Femur (tissue), 1 donor: Measurements from ENCODE around the gene KLF3.
A peak's percentile ranks its signal among the peaks of the same experiment; 100 is the strongest.

Experiments
- DNase-seq: peaks from one replicate; pipeline ENCODE4 v3.0.0-alpha.2; 2017

KLF3 gene

DNA sequence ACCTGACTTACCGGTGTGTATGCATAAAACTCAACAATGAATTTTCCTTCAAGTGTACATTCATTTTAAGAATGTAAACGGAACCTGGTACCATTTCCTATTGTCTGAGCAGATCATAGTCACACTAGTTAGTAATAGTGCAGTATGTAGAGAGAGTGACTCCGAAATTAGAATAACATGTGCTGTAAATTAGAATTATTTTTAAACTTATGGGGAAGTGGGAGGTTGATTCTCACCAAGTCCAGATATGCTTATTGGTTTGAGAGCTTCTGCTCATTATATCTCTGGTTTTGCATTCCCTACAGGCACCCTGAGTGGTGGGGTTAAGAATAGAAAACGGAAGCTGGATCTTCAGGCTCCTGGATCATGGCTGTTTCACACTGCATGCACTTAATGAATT is 39.6 kb downstream of the KLF3 start:
- no peak for DNase-seq

DNA sequence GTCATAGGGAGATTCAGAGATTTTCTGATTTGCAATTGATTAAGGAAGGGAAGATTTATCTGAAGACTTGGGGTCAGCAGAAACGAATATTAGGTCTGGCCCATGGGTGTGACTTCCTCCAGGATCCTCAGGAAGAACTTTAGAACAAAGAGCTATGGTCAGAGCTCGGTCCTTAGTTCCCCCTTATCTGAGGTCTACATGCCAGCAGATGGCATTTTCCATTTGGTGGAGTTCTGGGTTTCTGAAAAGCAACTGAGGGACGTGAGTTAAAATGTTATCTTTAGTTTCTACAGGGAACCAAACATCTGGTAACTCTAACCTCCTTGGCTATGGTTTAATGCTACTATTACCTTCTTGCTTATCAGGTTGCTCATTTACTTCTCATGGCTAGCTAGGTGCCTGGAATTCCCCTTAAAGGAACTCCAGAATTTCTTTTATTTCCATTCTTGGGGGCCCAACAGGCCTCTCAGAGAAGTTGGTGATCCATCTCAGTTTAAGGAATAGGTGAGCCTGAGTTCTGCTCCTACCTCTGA is 40.7 kb downstream of the KLF3 start:
- no peak for DNase-seq

DNA sequence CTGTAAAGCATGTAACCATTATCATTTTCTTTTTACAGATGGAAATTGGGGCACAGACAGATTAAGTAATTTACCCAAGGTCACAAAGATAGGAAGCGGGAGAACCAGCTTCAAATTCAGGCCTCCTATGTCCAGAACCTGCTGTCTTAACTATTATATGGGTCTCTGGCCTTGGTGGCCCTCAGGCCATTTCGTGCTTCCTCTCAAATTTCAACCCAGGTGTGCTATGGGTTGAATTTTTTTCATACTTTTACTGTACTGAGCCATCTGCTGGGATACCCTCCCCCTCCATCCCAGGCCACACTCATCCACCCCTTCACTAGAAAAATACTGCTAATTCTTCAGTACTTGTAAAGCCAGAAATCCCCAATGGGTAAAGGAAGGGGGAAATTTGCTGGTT is 42.3 kb downstream of the KLF3 start:
- DNase-seq, result no peak

DNA sequence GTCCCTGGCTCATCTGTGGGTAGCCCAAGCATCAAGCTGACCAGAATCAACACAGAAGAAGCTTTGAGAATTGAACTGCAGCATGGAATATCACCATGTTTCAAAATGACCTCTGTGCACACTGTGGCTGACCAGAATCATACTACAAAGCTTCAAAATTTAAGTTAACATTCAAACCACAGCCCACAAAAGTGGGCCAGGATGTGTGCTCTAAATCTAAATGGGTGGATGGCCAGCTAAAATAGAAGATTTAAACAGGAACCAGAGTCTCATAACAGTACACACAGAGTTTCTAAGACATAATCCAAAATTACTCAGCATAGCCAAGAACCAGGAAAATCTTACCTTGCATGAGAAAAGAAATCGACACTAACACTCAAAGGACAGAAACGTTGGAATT is 46.1 kb downstream of the KLF3 start:
- DNase-seq, result no peak

DNA sequence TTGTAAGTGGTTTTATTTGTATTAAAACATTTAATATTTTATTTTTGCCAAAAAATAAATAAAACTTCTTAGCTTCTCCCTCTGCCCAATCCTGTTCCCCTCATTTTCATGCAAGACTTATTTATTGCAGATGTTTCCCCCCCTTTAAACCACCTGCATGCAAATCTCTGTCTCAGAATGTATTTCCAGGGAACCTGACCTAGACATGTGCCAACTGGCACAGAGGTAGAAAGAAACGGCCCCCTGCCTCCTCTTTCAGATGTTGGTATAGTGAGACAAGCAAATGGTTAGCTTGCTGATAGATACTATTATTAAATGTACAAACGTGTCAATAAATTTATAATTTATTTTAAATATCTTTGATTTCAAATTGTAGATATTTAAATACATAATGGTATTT is 47.1 kb downstream of the KLF3 start:
- no peak for DNase-seq

DNA sequence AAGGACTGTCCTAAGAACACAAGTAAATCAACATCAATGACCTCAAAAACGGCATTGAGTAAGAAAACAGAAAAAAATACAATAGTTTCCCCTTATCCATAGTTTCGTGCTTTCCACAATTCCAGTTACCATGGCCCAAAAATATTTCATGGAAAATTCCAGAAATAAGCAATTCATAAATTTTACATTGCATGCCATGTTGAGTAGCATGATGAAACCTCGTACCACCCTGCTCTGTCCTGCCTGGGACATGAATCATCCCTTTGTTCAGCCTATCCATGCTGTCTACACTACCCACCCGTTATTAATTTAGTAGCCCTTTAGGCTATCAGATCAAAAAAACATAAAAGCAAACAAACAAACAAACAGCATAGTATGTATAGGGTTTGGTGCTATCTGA is 51.1 kb downstream of the KLF3 start:
- no peak for DNase-seq

DNA sequence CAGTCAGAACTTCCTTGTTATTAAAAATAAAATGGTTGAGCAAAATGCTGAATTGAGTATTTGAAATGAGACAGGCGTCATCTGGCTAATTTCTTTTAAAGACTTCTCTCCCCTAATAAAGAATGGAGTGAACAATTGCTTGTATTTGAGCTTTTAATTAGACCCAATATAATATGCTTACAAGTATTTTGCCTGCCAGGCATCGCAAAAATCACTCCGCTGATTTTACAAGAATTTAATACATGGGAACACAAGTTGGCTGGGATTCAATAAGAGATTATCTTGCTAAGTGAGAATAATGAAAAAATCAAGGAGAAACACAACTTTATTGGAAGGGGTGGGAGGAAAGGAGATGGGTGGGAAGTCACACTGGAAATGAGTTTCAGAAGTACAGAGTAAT is 52.3 kb downstream of the KLF3 start:
- DNase-seq, result no peak

DNA sequence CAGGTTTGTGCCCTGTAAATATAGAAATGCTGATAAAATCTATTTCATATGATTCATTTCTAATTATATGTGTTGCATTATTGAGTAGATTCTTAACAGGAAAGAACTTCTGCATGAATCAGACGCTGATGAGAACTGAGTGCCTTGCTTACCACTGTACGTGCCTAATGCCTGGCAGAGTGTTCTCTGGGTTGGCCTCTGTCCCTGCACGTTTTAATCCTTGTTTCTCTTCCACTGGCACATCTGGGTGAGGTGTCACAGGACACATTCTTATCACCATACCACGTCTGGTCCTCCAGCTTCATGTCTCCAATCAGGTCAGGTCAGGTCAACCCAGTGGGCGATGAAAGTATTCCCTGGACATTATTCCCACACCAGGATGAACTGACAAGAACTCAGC is 53.6 kb downstream of the KLF3 start:
- no peak for DNase-seq

DNA sequence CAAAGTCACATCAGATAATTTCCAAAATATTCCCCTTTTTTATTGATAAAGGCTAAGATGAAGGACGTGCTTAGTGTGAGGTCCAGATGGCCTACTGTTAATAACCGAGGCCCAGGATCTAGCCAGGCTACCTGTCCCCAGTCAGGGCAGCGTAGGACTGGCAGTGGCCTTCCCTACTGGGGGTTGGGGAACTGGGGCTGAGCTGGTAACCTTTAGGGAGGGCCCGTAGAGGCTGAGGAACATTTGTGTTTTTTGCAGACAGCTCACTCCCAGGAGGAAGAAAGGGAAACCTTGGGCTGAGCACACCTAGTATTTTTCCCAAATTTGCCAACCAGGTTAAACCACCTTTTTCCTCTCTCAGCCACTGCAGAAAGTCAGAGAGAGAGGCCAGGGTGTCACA is 59.1 kb downstream of the KLF3 start:
- no peak for DNase-seq

DNA sequence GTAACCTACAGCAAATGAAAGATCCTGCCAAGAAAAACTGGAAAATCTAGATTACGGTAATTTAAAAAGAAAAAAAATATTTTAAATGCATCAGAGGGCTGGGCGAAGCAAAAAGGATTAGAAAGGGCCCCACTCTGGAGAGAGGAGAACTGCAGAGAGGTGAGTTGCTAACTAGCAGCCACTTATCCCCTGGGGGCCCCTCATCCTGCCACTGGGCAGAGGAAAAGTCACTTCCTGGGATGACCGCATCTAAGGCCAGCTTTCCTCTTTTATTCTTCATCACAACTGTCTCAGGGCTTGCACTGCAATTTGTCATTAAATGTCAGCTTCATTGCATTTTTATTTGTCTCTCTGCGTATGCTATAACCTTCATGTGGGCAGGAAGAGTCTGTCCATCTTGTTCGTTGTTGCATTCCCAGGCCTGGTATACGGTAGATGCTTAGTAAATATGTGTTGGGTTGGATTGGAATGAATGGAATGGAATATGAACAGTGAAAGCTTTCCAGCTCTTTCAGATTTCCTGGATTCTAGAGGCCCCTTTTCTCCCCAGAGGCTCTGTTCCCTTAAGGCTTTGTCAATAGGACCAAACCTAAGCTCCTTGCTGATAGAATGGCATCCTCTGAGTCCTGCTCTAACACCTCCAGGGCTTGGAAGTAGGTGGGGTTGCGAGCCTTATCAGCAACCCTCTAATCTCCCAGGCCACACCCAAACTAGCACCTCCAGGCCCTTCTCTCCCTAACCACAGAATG is 59.9 kb downstream of the KLF3 start:
- no peak for DNase-seq

DNA sequence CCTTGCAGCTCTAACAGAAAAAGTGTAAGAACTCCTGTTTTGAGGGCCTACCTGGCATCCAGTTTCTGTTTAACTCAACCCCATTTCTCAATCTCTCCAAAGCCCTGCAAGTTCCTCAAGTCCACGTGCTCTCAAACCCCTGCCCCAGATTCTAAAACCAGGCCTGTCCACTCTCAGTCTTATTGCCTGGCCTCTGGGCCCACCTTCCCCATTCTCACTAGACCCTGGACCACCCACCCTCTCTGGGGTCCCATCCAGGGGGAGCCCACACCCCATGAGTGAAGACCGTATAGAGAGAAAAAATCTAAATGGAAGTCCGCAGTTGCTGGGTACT is 60.4 kb downstream of the KLF3 start:
- DNase-seq, result no peak

DNA sequence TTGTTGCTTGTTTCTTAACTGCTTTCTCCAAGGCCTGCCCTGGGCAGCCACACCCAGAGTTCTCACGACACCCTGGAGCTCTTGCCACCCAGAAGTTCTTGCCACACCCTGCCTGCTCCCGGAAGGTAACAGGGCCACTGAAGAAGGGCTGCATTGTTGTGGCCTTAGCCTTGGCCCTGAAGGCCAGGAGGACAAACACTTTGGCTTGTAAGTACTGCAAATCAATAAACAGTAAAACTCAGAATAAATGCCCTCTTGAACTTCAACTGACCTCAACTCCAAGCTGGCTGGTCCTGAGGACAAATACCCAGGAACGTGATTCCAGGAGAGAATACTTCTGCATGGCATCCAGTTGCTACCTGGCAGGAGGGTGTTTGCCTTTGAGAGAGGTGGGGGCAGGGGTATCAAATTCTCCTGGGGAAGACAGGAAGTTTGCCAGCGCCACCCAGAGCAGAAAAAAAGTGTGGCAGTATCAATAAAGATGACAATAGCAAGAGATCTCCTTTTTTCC is 64.7 kb downstream of the KLF3 start:
- DNase-seq, result no peak

DNA sequence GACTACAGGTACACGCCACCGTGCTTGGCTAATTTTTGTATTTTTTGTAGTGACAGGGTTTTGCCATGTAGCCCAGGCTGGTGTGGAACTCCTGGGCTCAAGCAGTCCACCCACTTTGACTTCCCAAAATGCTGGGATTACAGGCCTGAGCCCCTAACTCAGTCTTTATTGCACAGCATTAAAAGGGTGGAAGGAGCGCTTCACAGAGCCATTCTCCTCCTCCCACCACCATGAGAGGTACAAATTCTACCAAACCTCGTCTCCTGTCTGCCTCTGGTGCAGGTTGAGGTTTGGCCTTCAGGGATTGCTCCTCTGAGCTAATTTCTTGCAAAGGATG is 66.5 kb downstream of the KLF3 start:
- no peak for DNase-seq

DNA sequence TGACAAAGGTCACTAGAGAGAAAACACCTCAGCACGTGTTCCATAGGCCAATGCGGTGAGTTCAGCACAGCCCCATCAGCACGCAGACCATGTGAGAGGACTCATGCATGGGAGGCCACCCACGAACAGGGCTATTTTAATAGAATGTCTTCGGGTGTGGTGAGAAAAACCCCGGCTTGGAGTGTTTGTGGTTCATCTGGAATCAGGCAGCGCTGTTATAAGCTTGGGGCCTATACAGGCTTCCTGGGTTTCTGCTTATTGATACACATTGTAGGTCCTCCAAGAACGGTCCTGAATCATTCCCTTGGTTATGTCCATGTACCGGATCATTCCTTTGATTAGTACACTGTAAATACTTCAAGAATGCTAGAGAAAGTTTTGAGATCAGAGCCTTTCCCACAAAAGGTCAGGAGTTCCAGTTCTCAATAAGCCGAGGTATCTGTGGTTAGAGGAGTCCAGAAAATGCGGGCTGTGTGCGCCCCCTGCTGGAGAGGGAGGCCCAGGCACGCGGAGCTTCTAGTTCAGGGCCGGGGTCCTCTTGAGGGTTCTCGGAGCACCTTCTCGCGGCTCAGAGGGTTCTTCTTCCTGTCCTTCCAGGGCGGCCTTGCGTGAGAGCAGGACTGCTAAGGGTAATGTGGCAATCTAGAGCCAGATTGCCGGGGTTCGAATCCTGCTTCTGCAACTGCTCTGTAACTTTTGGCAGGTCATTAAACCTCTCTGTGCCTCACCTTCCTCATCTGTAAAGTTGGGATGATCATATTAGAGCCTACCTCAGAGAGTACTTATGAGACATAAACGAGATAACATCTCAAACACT is 67.0 kb downstream of the KLF3 start:
- DNase-seq, result peak; percentile 88

DNA sequence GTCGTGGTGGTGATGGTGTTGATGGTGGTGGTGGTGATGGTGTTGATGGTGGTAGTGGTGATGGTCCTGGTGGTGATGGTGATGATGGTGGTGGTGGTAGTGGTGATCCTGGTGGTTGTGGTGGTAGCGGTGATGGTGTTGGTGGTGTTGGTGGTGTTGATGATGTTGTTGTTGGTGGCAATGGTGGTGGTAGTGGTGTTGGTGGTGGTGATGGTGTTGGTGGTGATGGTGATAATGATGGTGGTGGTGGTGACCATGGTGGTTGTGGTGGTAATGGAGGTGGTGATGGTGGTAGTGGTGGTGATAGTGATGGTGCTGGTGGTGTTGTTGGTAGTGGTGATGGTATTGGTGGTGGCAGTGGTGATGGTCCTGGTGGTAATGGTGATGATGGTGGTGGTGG is 69.7 kb downstream of the KLF3 start:
- DNase-seq, result no peak

DNA sequence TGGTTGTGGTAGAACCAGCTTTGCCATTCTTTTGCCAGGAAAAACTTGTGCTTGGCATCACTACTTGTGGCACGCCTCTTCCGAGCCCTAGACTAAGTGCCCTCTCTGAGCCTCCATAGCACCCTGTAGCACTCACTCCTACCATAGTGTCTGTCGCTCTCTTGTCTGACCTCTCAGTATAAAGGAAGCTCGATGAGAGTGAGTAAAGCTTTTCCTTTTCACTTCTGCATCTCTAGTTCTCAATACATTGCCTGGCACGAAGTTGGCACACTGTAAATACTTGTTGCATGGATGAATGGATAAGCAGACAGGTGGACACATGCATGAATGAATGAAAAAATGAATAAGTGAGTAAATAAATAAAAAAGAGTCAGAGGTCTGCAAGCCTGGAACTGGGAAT is 70.4 kb downstream of the KLF3 start:
- no peak for DNase-seq

DNA sequence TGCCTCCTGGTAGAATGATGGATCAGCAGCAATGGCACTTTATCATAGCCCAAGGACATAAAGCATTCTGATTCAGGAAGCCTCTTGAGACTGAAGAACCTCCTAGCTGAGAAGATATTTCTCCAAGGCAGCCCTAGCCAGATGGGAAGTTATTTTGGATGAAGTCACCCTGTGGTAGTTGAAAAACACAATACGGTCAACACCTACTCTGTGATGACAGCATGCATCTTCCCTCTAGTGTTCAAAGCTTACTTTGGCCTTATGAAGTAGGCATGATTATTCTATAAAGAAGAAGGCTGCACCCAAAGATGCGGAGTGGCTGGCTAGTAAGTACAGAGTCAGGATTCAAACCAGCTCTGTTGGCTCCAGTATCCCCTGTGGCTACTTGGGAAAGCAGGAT is 70.9 kb downstream of the KLF3 start:
- no peak for DNase-seq

DNA sequence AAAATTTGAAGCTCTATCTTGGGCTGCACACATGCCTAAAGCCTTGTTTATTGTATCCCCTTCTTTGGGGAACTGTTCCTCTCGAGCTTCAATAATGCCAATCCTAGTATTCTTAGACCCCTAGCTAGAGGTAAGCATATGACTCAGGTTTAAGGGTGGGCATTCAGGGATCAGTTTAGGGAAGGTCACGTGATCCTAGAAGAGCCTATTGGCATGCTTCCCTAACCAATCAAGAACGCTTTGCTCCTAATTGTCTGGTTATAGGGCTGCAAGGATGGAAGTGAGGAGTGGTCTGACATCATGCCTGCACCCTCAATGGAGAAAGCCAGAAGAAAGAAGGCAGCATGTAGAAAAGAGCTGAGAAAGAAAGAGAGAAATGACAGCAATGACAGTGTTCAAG is 71.9 kb downstream of the KLF3 start:
- DNase-seq, result no peak

DNA sequence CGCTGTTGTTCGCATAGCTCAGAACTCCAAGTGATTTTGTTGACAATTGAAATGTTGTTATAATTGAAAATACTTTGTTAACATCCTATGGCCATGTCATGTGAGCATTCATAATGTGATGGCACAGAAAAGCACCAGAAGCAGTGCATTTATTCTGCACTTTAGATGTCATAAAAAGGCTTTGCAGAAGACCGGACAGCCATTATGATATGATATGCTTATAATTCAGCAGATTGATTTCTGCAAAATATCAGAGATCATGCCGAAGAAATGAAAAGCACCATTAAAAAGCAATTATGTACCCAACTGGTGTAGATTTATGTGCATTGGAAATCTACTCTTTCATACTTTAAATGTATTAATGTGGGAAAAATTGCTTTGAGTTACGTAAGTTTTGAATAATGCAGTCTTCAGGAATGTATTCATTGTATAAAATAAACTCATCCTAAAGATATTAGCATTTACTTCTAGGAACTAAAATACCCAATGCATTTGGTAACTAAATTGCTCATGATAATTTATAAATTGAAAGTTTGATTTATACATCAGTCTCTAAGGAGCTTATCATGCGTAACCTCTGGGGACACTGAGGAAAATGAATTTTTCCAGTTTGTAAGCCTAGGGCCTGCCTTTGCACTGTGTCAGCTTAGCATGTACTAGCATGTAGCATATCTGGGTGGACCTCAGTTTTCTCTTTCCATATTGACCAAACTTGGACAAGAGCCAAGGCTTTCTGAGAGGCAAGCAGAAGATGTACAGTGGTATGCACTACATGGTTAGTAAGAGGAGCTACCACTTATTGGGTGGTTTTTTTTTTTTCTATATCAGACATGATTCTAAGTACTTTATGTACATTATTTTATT is 75.2 kb downstream of the KLF3 start:
- no peak for DNase-seq

DNA sequence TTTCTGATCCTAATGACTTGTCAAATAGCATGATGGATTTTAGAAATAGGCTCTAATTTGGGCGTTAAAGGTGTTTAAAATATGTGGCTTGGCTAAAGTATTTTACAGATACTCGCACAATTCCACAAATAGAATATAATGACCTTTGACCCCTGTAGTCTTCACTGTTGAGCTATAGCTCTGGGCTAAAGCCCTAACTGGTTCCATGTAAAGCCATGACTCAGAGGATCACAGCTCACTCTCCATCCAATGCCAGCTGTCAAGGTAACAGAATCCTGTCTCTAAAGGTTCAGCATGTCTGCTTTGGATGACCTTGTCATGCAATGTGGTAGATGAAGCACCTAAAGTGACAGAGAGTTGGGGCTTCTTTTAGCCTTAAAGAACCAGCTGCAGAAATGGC is 76.3 kb downstream of the KLF3 start:
- no peak for DNase-seq

DNA sequence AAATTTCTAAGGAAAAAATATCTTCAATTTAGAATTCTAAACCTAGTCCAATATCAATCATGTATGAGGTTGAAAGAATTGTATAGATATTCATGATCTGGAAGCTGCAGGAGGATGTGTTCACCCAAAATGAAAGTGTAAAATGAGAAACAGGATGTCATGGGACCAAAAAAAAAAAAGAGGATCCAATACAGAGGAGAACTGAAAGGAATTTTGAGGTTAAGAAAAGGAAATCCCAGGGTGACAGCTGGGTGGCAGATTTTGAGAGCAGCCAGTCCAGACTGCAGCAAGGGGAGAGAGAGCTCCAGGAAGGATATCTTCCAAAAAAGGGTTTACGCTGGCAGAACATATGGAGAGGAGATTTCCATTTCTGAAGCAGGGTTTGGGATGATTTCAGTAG is 79.9 kb downstream of the KLF3 start:
- DNase-seq, result no peak

DNA sequence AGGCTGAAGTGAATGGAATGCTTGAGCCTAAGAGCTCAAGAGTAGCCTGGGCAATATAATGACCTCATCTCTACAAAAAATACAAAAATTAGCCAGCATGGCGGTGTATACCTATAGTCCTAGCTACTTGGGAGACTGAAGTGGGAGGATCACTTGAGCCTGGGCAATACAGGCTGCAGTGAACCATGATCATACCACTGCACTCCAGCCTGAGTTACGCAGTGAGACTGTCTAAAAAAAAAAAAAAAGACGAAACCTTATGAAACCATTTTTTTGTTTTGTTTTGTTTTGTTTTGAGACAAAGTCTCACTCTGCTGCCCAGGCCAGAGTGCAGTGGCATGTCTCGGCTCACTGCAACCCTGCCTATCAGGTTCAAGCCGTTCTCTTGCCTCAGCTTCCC is 81.9 kb downstream of the KLF3 start:
- DNase-seq, result no peak

DNA sequence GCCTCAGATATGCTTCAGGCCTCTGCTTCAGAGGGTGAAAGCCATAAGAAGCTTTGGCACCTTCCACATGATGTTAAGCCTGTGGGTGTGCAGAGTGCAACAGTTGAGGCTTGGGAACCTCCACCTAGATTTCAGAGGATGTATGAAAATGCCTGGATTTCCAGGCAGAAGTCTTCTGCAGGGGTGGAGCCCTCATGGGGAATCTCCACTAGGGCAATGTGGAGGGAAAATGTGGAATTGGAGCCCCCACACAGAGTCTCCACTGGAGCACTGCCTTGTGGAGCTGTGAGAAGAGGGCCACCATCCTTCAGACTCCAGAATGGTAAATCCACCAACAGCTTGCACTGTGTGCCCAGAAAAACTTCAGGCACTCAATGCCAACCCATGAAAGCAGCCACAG is 83.6 kb downstream of the KLF3 start:
- DNase-seq, result no peak

DNA sequence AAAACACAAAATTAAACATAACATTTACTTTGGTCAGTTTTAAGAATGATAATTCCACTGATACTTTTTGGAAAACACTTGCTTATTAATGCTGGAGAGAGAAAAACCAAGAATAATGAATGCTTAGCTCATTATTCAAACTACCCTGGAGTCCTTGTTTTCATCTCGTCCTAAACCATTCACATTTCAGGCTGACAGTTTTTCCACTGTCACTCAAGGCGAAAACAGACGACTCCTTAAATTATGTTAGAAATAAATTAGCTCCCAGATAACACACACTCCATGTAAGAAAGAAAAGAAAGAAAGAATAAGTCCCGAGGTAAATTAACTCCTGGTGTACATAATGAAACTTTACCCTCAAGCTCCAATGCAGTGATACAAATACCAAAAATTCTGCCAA is 85.3 kb downstream of the KLF3 start:
- no peak for DNase-seq
